HuH-7 (cell line): ENCODE results near the gene EEF2K.
"Not testable (repeated sequence)": the region's sequence is repeated elsewhere in the genome, so short reads cannot be mapped to it uniquely, and the experiment has no call there.

Experiments used
- DNase-seq: peaks from one replicate; pipeline ENCODE4 v3.0.0; 2011; ENCODE audit warnings: low spot score

EEF2K gene

DNA sequence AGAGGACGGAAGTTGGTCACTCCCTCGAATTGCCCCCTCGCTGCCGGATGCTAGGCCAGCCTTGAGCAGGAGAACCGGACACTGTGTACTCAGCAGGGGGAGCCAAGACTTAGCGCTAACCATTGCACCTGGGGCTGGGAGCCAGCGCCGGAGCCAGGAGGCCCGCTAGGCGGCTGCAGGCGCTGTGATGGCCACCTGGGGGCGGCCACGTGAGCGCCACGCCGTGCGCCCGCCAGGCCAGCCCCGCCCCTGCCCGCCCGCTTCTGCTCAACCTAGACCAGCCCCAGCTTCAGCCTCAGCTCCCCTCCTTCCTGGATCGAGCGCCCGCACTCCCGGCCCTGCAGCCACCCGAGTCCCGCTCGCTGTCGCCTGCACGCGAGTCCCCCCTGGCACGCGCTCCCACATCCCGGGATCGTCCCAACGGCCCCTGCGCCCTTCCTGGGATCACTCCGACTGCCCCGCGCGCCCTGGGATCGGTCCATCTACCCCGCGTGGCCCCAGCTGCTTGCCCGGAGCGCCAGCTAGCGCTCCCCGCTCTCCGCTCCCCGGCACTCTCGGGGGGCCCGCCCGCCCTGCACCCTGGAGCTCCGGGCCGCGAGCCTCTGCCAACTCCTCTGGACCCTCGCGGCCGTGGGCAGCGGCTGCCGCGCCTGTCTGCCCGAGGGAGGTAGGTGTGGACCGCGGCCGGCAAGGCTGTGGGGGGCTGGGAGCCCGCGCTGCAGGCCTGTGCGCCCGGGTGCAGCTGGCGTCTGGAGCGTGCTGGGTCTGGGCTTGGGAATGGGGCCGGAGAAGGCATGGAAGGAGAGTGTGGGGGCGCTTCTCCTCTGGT, at the start of gene EEF2K:
TSS of gene EEF2K (plus strand) at position 266 of the 829 bp plus-strand sequence. CDS start 19,452 bp downstream, outside the sequence.
- peak; percentile 97 for DNase-seq

DNA sequence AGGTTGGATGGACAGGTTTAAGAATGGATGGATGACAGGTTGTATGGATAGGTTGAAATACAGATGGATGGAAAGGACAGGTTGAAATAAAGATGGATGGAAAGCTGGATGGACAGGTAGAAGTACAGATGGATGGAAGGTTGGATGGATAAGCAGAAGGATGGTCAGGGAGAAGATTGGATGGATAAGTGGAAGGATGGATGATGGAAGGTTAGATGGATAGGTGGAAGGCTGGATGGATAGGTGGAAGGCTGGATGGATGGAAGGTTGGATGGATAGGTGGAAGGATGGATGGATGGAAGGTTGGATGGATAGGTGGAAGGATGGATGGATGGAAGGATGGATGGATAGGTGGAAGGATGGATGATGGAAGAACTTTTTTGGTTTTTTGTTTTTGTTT, 44.7 kb upstream of the EEF2K start:
- DNase-seq = no peak

DNA sequence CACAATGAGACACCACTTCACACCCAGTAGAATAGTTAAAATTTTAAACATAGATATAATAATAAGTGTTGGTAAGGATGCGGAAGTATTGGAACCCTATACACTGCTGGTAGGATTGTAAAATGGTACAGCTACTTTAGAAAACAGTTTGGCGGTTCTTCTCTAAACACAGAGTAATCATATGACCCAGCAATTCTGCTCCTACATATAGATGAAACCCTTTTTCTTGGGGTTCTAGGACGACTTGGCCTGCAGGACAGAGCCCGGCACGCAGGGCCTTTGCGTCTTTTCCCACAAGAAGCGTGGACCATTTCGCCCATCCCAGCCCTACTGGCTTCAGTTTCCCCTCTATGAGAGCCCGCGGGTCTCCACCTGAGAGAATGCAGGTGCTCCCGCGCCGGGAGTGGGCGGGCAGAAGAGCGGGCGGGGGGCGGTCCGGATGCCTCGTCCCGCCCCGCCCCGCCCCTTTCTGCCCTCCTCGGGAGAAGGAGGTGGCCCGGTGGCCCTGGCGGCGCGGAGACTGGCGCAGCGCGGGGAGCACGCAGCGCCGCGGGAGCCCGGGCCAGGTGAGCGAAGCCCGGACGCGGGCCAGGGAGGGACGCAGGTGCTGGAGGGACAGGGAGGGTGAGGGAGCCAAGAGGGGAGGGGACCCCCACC, 44.0 kb upstream of the EEF2K start, which contains the start of gene SDR42E2:
TSS of gene SDR42E2 (plus strand) at position 508 of the 657 bp plus-strand sequence. CDS start 3,077 bp downstream, outside the sequence.
- no peak for DNase-seq

DNA sequence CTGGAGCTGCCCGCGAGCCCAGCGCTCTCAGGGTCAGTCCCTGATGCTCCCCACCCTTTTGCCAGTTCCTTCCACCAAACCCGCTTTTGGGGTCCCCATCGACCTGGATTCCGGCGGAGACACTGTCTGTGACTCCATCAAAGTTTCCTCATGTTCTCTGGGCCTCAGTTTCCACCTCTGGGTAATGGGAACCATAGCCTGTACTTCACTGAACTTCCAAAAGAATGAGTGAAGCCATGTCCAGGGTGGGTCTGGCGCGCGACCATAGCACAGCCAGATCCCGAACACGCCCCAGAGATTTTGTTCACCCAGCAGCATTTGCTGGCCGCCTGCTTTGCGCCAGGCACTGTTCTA, 43.4 kb upstream of the EEF2K start:
- DNase-seq = no peak

DNA sequence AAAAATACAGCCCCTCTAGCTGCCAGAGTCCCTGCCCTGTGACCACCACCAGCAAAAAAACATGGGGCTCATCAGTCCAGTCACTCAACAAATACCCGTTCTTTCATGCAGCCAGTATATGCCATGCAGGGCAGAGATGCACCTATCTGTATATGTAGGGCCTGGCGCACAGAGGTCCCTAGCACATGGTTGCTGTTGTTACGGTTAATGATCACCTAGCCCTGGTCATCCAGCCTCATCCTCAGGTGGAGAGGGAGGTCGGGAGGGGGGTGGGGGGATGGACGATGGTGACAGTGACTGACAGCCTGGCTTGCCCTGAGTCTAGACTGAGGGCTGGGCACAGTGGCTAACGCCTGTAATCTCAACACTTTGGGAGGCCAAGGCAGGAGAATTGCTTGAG, 42.3 kb upstream of the EEF2K start:
- no peak for DNase-seq

DNA sequence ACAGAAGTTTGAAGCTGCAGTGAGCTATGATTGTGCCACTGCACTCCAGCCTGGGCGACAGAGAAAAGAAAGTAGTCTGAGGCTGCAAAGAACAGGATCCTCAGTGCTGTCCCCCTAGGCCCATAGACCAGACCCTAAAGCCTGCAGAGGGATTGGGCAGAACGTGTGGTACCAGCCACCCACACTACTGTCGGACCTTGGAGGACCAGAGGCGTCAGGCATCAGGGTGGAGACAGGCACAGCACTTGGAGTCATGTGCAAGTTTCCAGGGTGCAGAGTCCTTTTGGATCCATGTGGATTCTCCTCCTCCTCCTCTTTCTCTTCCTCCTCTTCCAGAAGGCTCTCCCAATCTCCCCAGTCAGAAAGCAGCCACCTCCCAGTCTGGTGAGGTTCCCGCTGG, 41.6 kb upstream of the EEF2K start:
- no peak for DNase-seq

DNA sequence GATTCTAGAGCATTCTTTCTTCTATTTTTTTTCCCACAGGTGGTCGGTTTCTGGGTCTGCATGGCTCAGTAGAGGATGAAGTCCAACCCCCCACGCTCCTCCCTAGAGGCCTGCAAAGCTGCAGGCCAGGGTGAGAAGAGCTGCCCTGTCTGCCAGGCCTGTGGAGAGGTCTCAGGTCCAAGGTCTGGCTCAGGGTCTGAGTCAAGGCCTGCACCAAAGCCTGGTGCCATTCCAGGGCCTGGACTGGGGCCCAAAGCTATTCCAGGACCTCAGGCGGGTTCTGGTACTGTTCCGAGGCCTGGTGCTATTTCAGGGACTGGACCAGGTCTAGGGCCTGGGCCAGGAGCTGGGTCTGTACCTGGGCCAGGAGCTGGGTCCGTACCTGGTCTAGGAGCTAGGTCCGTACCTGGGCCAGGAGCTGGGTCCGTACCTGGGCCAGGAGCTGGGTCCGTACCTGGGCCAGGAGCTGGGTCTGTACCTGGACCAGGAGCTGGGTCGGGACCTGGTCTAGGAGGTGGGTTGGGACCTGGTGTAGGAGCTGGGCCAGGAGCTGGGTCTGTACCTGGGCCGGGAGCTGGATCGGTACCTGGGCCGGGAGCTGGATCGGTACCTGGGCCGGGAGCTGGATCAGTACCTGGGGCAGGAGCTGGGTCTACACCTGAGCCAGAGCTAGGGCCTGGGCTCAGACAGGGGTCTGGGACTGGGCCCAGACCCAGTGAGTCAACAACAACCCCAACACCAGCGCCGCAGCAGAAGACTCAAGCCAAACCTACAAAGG, 40.4 kb upstream of the EEF2K start:
- no peak for DNase-seq

DNA sequence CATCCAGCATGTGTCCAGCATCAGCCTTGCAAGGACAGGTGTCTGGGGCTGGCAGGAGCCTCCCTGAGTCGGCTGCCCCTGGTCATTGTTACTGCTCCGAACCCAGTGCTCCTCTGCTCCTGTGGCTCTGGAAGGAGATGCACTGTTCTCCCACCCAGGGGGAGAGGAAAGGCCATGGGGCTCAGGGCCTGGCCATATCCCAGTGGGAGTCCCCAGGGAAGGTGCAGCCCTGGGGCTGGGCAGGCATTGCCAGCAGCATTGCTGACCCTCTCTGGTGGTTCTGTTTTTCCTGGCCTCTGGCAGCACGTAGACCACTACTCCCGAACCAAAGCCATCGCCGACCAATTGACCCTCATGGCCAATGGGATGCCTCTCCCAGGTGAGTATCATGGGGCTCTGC, 34.1 kb upstream of the EEF2K start:
- no peak for DNase-seq

DNA sequence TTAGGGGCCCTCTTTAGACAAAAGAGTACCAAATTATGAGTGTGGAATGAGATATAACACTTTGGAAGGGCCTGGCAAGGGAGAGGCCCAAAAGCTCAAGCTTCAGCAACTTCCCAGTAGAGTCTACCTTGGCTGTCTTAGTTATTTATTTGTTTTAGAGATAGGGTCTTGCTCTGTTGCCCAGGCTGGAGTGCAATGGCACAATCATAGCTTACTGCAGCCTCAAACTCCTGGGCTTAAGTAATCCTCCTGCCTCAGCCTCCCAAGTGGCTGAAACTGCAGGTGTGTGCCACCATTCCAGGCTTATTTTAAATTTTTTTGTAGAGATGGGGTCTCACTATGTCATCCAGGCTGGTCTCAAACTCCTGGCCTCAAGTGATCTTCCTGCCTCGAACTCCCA, 33.4 kb upstream of the EEF2K start:
- not testable (repeated sequence) for DNase-seq

DNA sequence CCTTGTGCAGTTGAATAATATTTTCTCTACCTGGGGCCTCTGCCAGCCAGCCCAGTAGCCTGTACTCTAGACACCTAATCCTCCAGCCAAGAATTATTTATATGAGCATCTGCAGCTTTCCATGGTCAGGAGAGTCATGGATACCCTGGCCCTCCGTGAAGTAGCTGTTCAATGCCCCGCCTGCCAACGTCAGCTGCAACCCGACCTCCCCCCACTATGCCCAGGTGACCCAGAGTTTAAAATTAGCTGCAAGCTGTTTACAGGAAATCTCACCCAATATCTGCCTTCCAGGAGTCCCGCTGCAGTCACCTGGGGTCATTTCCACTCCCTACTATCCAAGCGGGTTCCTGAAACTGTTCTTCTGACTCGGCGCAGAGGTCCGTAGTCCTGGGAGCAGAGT, 31.4 kb upstream of the EEF2K start:
- DNase-seq = no peak

DNA sequence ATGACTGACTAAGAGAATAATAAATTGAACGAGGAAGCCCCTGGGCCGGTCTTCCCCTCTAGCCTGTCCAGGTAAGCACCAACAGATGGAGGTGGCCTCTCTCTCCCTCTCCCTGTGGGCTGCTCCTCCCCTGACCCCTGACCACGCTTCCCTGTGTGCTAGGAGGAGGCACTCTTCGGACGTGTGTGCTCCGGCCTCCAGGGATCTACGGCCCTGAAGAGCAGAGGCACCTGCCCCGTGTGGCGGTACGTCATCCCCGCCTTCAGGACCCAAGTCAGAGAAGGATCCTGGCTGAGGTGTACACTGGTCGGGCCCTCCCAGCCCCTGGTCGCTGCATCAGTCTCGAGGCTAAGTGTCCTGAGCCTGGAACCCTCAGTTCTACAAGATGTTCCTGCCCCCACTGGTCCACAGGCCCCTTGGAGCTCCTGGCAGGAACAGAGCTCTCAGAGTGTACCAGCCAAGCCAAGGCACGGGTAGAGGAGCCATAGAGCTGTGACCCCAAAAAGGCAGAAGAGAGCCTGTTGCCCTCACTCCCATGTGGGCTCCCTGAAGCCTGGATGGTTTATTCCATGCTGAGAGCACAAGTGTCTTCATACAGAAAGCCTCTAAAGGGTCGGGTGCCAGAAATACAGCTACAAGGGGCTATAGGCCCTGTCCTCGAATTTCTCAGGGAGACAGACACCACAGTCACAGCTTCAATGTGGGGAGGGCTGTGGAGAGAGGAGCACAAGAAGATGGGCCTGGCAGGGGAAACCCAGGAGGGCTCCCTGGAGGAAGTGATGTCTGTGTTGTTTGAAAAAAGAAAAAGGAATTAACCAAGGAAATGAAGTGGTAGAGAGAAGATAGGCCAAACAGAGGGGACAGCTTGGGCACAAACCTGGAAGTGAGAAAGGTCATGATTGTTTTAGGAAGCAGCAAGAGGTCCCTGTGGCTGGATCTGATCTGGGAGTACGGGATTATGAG, 27.8 kb upstream of the EEF2K start:
- DNase-seq = no peak

DNA sequence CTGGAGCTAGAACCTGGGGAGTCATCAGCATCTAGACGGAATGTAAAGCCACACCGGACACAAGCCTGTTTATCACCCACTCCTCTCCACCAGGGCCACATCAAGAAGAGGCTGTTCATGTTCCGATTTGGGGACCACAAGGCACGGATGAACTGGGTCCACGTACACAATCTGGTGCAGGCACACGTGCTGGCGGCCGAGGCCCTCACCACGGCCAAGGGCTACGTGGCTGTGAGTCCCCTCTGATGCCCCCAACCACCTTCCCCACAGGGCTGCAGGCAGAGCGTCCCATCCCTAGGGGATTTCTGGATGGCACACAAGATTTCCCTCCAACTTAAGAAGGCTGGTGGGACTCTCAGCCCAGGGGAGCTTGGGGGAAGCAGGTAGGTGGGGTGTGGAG, 24.7 kb upstream of the EEF2K start:
- no peak for DNase-seq

DNA sequence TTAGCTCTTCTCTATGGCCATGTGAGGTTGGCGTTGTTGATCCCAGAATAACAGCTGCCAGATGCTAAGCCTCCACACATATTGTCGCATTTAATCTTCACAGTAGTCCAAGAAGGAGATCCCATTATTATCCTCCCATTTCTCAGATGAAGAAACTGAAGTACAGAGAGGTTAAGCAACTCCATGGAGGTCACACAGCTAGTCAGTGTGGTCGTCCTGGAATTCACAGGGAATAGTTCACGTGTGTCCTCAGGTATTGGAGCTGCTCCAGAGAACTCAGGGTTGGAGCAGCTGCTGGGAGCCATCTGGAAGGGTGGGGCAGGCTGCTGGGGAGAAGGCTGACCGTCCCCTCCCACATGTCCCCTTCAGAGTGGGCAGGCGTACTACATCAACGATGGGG, 24.2 kb upstream of the EEF2K start:
- no peak for DNase-seq

DNA sequence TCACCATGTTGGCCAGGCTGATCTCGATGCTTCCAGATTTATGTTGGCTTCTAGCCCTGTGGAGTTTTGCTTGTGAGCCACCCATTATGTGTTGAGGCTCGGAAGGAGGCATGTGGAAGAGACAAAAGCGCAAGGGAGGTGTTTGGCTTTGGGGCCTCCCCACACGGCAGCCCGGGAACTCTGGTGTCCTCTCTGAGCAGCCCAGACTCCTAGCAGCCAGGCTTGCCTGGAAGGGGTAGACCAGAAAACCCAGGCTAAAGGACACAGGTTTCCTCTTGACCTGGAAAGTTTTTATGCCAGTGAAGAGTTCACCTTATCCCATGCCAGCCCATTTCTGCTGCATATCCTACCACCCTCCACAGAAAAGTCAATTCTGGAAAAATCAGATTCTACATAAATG, 22.7 kb upstream of the EEF2K start:
- no peak for DNase-seq

DNA sequence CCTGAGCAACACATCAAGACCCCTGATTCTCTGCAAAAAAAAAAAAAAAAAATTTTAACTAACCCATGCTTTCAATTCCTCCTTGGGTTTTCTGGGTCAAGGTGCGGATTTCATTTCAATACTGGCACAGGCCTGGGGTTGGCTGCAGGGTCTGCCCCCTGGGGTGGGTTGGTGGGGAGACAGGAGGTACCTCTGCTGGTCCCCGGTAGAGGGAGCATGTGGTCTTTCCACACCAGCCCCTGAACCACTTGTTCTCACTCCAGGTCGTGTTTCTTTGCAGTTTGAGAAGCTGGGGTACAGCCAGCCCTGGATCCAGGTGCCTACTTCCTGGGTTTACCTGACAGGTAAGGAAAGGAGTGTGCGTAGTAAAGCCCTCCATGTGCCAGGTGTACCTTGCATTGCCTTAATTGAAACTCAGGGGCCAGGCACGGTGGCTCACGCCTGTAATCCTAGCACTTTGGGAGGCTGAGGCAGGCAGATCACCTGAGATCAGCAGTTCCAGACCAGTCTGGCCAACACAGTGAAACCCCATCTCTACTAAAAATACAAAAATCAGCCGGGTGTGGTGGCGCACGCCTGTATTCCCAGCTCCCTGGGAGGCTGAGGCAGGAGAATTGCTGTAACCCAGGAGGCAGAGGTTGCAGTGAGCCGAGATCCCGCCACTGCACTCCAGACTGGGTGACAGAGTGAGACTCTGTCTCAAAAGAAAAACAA, 22.0 kb upstream of the EEF2K start:
- DNase-seq = peak; percentile 60

DNA sequence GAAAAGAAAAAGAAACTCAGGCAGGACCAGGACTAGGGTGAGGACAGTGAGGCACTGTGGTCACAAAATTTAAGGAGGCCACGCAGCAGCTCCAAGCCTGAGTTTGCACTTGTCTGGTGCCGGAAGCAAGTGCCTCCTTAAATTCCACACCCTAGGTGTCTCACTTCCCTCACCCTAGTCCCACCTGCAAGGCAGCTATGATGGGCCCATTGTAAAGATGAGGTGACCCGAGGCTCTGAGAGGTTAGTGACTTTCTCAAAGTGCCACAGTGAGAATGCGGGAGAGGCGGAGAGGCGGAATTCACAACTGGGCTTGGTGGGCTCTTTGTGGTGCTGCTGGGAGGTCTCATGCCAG, 21.5 kb upstream of the EEF2K start:
- DNase-seq = no peak

DNA sequence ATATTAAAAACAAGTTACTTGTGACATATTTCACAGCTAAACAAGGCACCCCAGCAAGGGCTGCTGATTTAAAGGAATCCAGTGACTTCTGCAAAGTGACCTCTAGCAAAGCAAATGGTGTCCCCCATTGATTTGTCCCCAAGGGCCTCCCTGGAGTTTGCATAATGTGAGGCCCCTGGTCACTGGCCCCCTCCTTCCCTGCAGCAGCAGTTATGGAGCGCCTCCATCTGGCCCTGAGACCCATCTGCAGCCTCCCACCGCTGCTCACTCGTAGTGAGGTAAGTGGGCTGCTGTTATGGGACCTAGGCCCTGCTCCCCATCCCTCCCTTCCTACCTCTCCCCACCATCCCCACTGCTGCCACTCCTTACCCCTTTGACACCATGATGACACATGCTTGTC, 19.6 kb upstream of the EEF2K start:
- no peak for DNase-seq

DNA sequence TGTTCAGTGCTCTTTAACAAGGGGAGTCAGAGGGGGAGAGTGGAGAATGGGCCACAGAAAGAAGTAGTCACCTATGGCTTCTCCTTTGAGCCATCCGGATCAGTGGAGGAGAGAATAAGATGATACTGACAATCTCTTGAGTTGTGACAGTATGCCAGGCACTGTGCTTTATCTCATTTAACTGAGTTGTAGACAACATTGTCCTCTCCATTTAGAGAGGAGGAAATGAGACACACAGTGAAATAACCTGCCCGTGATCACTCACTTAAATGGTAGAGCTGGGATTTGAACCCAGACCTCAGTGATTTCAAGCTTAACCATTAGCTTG, 17.8 kb upstream of the EEF2K start:
- DNase-seq = no peak

DNA sequence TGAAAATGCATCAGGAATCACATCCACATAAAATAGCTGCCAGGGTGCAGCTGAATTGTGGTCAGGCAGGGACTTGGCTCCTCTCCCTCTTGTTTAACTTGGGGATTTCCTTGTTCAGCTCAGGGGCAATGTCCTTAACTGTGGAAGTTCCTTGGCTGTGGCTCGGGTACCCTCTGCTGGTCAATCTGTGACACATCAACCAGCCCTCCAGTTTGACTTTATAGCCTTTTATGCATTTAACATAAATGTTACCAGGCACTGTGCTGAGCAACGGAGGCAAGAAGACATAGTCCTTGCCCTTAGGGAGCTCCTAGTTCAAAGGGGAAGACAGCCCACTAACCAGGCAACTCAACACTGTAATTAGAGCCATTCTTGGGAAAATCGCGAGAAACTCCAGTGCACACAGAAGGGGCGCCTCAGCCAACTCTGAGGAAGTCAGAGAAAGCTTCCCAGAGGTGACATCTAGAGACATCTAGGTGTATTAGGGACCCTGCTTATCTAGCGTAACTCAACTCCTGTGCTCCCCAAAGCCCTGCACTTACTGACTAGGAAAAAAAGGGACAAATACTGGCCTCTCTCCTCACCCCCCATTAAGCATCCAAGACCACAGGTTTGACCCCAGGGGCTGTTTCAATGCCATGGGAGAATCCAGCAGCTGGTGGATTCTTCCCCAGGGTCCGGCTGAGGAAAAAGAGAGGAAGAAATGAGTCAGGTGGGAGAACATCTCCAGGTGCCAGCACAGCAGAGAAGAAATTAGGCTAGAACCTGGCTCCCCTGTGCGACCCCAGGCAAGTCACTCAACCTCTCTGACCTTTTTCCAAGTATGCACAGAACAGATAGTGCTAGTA, 17.3 kb upstream of the EEF2K start:
- DNase-seq = peak; percentile 69

DNA sequence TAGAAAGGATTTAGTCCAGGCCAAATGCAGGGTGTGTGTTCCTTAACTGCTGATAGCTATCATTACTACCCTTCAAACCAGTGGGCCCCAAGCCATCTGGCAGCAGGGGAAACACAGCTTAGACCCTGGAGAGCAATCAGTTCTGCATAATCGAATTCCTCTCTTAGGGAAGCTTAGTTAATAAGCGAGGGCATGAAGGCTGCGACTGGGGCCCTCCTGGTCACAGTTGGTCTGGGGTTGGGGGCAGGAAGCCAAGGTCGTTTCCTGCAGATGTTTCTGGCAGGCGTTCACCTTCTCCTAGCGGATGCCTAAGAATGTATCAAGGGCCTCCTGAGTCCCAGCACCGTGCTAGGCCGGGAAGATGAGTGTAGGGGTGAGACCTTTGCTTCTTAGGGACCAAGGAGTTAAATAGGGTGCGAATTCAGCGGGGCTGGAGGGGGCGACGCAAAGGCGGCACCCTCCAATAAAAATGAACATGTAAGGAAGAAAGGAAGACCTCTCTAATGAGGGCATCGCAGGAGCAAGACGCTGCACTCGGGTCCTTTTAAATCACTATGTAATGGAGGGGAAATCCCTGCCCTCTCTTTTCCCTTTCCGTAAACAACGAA, 16.5 kb upstream of the EEF2K start:
- no peak for DNase-seq
